Adrenal gland (tissue), 12 donors: ENCODE data around the gene SPAG6. TPM values are rescaled to one million over a fixed set of nuclear protein-coding genes. Genes with fewer than 3 reads are reported as not detected.

Experiments used
- DNase-seq, 7 donors: peaks; one replicate each; pipeline ENCODE4 v3.0.0-alpha.2; 2019 to 2020
- H3K27ac ChIP-seq, 5 donors: fragments of 200-600 bp; sonication (generic) in 4 of 5; 1 replicate in 3 of 5; 2 replicates in 2 of 5; pipeline versions ENCODE4 v1.5.1 to v1.8.0; 2016 to 2020; ENCODE audit warnings: mild to moderate bottlenecking in 1 of 5
- H3K27me3 ChIP-seq: fragments of 200-600 bp; 2 replicates; pipeline ENCODE4 v1.8.0; 2021
- H3K36me3 ChIP-seq, 2 donors: fragments of 200-600 bp; replicated peaks in 1 of 2; 1 replicate in 1 of 2; 2 replicates in 1 of 2; pipeline versions ENCODE4 v1.5.1 to v1.8.0; 2018 to 2022
- H3K4me1 ChIP-seq, 2 donors: fragments of 200-600 bp; replicated peaks in 1 of 2; 1 replicate in 1 of 2; 2 replicates in 1 of 2; pipeline versions ENCODE4 v1.5.1 to v1.8.0; 2018 to 2021
- H3K4me3 ChIP-seq, 4 donors: fragments of 200-600 bp; sonication (generic) in 3 of 4; one replicate each; pipeline ENCODE4 v1.5.1; 2016 to 2018
- H3K9me3 ChIP-seq, 3 donors: fragments of 200-600 bp; sonication (generic) in 1 of 3; replicated peaks in 1 of 3; 1 replicate in 2 of 3; 2 replicates in 1 of 3; pipeline versions ENCODE4 v1.5.1 to v1.8.0; 2016 to 2021
- POLR2A ChIP-seq, 2 donors: fragments of 450-650 bp; IDR thresholded peaks; one replicate each; pipeline ENCODE4 v1.6.1; 2017; ENCODE audit warnings: antibody characterized with exemption in 2 of 2, mild to moderate bottlenecking in 2 of 2, moderate library complexity in 1 of 2
- WGBS, 4 donors: extraction: QIAGEN DNeasy Blood & Tissue Kit in 2 of 4; methylation state at CpG; one replicate each; pipeline versions ENCODE4 v1.1.5 to v1.1.7; 2013 to 2017; 5-methylcytosine and 5-hydroxymethylcytosine counted together
- intact Hi-C, 2 donors: fragments of 100-400 bp; cut with DNase I; formaldehyde crosslinking; loops; one replicate each; pipeline versions ENCODE4 v1.14.1 to v1.15.0; 2022 to 2023
- polyA plus RNA-seq, 3 donors: library from polyadenylated mRNA; stranded (reverse); fragments of 200-250 nt in 2 of 3; fragments of 350-450 nt in 1 of 3; fragmentation: Illumina TruSeq in 1 of 3; extraction: RNeasy Lipid Tissue Mini Kit (QIAGEN cat#74804) in 1 of 3; gene quantifications; one replicate each; pipeline ENCODE4 v1.2.3, GENCODE V29; 2013 to 2014
- total RNA-seq, 9 donors: library from RNA; depleted of rRNA in 4 of 9; stranded (reverse); fragments of >200 nt in 4 of 9; fragments of 120-200 nt in 1 of 9; fragmentation: NEBNext Ultra II Directional in 1 of 9; extraction: Animal tissue kit (Norgen Biotek cat#: 25700) in 1 of 9; gene quantifications; one replicate each; pipeline versions ENCODE4 v1.1.0 to v1.2.4, GENCODE V29; 2013 to 2023
- TF ChIP-seq, protein P1 (sequence below), 6 experiments: fragments of 450-650 bp in 4 of 6; fragments of 200-600 bp in 2 of 6; sonication (generic) in 1 of 6; IDR thresholded peaks; 1 replicate in 5 of 6; 2 replicates in 1 of 6; pipeline versions ENCODE4 v1.5.1 to v1.8.0; 2016 to 2021; ENCODE audit warnings: antibody characterized with exemption in 6 of 6, mild to moderate bottlenecking in 2 of 6, moderate library complexity in 1 of 6
- donor health status: healthy with polysubstance abuse.
- donor health status: Bipolar disorder and iron deficiency.
- donor health status: DM: yes; HTN: yes; CAD: no.
- donor health status: DM: no; HTN: no; CAD: no.
- donor health status: DM: no; HTN: no; CAD: no.
- donor health status: DM: yes; HTN: yes; CAD: no.

The SPAG6 gene
- total and polyA plus RNA-seq, 12 donors: 0.07 to 0.46 (median 0.11) TPM; not detected in 9

DNA sequence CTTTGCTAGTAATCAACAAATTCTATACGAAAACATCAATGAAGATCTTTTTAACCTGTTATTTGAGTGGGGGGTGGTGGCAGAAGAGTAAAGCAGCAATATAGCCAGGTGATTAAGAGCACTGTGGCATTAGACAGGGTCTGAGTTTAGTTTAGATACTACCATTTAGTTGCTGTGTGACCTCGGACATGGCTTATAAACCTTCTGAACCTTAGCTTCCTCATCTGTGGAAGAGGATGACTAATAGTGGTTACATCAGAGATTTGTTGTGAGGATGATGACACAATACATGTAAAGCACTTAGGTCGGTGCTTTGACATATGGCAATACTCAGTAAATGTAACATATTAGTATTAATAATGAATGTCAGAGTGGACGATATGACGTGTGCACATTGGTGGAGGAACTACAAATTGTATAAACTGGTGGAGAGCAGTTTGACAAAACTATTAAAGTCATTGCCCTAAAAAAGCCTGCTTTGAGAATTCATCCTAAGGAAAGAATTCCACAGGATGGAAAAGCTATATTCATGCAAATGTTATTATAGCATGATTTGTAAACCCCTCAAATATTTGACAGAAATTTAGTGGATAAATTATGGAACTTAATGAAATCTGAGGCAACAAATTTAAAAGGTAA, 24.3 kb downstream of the SPAG6 start:
- H3K27me3 ChIP-seq: no peaks in the 10 kb centered on the region
- no peaks in the 10 kb centered on the region for H3K36me3 ChIP-seq
- DNase-seq: no peak
- no peak overlapping the region for H3K27ac ChIP-seq
- intact Hi-C loops: no loop called here
- no peaks in the 10 kb centered on the region for H3K4me1 ChIP-seq
- TF ChIP-seq, protein P1, sequence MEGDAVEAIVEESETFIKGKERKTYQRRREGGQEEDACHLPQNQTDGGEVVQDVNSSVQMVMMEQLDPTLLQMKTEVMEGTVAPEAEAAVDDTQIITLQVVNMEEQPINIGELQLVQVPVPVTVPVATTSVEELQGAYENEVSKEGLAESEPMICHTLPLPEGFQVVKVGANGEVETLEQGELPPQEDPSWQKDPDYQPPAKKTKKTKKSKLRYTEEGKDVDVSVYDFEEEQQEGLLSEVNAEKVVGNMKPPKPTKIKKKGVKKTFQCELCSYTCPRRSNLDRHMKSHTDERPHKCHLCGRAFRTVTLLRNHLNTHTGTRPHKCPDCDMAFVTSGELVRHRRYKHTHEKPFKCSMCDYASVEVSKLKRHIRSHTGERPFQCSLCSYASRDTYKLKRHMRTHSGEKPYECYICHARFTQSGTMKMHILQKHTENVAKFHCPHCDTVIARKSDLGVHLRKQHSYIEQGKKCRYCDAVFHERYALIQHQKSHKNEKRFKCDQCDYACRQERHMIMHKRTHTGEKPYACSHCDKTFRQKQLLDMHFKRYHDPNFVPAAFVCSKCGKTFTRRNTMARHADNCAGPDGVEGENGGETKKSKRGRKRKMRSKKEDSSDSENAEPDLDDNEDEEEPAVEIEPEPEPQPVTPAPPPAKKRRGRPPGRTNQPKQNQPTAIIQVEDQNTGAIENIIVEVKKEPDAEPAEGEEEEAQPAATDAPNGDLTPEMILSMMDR (IDR thresholded peaks at IDR 0.05): no peak
- TF ChIP-seq POLR2A (IDR thresholded peaks at IDR 0.05): no peak
- no peak overlapping the region for H3K4me3 ChIP-seq
- peaks cover 0 to 4% (median 0%) of the 10 kb centered on the region in 3 donors for H3K9me3 ChIP-seq
- 73 to 82% (median 77%) methylated on average over 5 of the region's 5 CpGs for WGBS, 4 donors

DNA sequence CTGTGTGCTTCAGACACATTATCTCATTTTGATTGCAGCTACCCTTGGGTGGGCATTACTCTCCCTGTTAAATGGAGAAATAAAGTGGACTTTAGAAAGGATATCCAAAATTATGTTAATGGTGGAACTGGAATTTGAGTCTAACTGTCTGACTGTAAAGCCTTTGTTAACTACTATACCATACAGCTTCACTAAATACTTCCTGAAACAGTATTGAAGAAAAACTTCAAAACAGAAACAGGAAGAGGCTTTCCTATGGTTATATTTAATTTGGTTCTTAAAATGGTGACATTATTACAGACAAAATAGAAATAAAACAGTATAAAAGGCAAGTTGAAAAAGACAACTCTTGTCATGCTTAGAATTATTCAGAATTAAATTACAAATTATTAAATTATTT, 25.0 kb downstream of the SPAG6 start:
- TF ChIP-seq, protein P1 (IDR thresholded peaks at IDR 0.05): no peak
- TF ChIP-seq POLR2A (IDR thresholded peaks at IDR 0.05): no peak
- Histone ChIP-seq H3K4me1 (no peaks in the 10 kb centered on the region), H3K27me3 (no peaks in the 10 kb centered on the region), H3K27ac (no peak overlapping the region), H3K36me3 (no peaks in the 10 kb centered on the region), H3K4me3 (no peak overlapping the region), H3K9me3 (peaks cover 0 to 4% (median 0%) of the 10 kb centered on the region in 3 donors)
- intact Hi-C loops: no loop called here
- no peak for DNase-seq

DNA sequence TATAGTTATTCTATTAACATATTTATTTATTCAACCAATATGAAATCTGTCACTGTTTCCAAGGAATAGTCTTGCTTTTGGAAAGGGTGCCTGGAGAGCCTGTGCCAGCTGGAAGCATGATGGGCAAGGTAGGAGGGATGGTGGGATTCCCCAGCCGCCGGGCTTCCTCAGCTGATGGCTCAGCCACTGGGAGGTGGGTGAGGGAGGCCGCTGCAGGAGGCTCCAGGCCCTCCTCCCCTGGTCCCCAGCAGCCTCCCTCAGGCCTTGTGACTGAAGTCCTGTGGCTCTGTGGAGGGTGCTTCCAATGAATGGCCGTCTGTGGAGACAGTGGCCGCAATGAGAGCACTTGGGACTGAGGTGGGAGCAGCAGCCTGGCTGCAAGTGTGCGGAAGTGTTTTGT, 27.0 kb downstream of the SPAG6 start:
- no peak overlapping the region for H3K27ac ChIP-seq
- no peak overlapping the region for H3K4me3 ChIP-seq
- H3K36me3 ChIP-seq: no peaks in the 10 kb centered on the region
- H3K9me3 ChIP-seq: peaks cover 0 to 4% (median 0%) of the 10 kb centered on the region in 3 donors
- TF ChIP-seq POLR2A (IDR thresholded peaks at IDR 0.05): no peak
- TF ChIP-seq, protein P1 (IDR thresholded peaks at IDR 0.05): no peak
- no peak for DNase-seq
- no peaks in the 10 kb centered on the region for H3K4me1 ChIP-seq
- 84 to 92% (median 87%) methylated on average over 6 of the region's 6 CpGs for WGBS, 4 donors
- H3K27me3 ChIP-seq: no peaks in the 10 kb centered on the region
- intact Hi-C loops: no loop called here

DNA sequence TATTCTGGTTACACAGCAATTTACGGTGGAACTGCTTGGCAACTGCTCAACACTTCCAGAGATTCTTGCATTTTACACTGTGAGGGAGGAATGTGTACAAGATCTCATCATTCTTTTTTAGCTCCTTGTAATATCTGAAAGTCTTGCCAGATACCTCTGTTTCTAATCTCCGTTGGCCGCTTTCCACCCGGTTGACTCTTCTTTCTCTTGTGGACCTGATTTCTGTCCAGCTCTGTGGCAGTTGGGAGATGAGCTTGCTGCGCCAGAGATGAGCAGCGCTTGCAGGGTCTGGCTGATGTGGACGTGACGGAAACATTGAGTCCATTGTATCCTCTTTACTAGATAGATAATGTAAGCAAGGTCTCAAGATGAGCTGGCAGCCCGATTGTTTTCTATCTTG, 27.6 kb downstream of the SPAG6 start:
- H3K27me3 ChIP-seq: no peaks in the 10 kb centered on the region
- peaks cover 0 to 4% (median 0%) of the 10 kb centered on the region in 3 donors for H3K9me3 ChIP-seq
- DNase-seq: no peak
- 64 to 81% (median 69%) methylated on average over 9 of the region's 9 CpGs for WGBS, 4 donors
- intact Hi-C loops: no loop called here
- H3K4me3 ChIP-seq: no peak overlapping the region
- TF ChIP-seq, protein P1 (IDR thresholded peaks at IDR 0.05): no peak
- no peak for TF ChIP-seq POLR2A (IDR thresholded peaks at IDR 0.05)
- no peaks in the 10 kb centered on the region for H3K4me1 ChIP-seq
- H3K27ac ChIP-seq: no peak overlapping the region
- H3K36me3 ChIP-seq: no peaks in the 10 kb centered on the region
